ENCODE measurements around the gene EXD1. TPM values are rescaled to one million over a fixed set of nuclear protein-coding genes. Genes with fewer than 3 reads are reported as not detected.

EXD1 gene
- total and polyA plus RNA-seq, 9 of the 15 experiments (the other 6 are each of a cell fraction or from before 2014, with no cell fraction given) = not detected

DNA sequence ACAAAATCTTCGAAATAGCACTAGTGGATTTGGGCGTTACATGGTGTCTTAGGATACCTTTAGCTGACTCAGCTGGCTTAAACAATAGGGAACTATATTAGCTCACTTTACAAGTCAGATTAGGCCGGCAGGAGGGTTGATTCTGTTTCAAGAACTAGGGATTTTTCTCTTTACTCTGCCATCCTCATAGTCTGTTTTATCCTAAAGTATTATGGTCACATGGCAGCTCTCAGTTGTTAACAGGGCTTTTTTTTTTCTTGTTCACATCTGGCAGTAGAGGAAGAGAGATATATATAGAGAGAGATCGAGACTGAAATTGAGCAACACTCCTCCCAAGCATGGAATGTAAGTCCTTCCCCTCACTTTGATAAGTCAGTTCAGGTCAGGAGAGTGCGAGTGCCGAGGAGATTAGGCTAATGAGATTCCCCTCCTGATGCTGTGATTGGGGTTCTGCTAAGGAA is 33.4 kb upstream of the EXD1 start:
- H4K20me1 ChIP-seq (replicated peaks; ENCODE audit: control insufficient read depth, insufficient read depth, low read length) = no peaks in the 10 kb centered on the region
- H3K4me3 ChIP-seq = no peak overlapping the region
- H3K4me2 ChIP-seq (ENCODE audit: insufficient read depth, low read length) = no peak overlapping the region
- TF ChIP-seq ZNF316 (IDR thresholded peaks at IDR 0.05) (peak; percentile 49; the same call in 1 of the 2 replicates), MAFG (tag; conservative IDR thresholded peaks at IDR 0.05) (0 out of 2 replicates have a peak, but pooled peaks have one; percentile 8), C11orf30 (IDR thresholded peaks at IDR 0.05; ENCODE audit: low read depth) (0 out of 2 replicates have a peak, but pooled peaks have one; percentile 20)
- TF ChIP-seq, protein P1, sequence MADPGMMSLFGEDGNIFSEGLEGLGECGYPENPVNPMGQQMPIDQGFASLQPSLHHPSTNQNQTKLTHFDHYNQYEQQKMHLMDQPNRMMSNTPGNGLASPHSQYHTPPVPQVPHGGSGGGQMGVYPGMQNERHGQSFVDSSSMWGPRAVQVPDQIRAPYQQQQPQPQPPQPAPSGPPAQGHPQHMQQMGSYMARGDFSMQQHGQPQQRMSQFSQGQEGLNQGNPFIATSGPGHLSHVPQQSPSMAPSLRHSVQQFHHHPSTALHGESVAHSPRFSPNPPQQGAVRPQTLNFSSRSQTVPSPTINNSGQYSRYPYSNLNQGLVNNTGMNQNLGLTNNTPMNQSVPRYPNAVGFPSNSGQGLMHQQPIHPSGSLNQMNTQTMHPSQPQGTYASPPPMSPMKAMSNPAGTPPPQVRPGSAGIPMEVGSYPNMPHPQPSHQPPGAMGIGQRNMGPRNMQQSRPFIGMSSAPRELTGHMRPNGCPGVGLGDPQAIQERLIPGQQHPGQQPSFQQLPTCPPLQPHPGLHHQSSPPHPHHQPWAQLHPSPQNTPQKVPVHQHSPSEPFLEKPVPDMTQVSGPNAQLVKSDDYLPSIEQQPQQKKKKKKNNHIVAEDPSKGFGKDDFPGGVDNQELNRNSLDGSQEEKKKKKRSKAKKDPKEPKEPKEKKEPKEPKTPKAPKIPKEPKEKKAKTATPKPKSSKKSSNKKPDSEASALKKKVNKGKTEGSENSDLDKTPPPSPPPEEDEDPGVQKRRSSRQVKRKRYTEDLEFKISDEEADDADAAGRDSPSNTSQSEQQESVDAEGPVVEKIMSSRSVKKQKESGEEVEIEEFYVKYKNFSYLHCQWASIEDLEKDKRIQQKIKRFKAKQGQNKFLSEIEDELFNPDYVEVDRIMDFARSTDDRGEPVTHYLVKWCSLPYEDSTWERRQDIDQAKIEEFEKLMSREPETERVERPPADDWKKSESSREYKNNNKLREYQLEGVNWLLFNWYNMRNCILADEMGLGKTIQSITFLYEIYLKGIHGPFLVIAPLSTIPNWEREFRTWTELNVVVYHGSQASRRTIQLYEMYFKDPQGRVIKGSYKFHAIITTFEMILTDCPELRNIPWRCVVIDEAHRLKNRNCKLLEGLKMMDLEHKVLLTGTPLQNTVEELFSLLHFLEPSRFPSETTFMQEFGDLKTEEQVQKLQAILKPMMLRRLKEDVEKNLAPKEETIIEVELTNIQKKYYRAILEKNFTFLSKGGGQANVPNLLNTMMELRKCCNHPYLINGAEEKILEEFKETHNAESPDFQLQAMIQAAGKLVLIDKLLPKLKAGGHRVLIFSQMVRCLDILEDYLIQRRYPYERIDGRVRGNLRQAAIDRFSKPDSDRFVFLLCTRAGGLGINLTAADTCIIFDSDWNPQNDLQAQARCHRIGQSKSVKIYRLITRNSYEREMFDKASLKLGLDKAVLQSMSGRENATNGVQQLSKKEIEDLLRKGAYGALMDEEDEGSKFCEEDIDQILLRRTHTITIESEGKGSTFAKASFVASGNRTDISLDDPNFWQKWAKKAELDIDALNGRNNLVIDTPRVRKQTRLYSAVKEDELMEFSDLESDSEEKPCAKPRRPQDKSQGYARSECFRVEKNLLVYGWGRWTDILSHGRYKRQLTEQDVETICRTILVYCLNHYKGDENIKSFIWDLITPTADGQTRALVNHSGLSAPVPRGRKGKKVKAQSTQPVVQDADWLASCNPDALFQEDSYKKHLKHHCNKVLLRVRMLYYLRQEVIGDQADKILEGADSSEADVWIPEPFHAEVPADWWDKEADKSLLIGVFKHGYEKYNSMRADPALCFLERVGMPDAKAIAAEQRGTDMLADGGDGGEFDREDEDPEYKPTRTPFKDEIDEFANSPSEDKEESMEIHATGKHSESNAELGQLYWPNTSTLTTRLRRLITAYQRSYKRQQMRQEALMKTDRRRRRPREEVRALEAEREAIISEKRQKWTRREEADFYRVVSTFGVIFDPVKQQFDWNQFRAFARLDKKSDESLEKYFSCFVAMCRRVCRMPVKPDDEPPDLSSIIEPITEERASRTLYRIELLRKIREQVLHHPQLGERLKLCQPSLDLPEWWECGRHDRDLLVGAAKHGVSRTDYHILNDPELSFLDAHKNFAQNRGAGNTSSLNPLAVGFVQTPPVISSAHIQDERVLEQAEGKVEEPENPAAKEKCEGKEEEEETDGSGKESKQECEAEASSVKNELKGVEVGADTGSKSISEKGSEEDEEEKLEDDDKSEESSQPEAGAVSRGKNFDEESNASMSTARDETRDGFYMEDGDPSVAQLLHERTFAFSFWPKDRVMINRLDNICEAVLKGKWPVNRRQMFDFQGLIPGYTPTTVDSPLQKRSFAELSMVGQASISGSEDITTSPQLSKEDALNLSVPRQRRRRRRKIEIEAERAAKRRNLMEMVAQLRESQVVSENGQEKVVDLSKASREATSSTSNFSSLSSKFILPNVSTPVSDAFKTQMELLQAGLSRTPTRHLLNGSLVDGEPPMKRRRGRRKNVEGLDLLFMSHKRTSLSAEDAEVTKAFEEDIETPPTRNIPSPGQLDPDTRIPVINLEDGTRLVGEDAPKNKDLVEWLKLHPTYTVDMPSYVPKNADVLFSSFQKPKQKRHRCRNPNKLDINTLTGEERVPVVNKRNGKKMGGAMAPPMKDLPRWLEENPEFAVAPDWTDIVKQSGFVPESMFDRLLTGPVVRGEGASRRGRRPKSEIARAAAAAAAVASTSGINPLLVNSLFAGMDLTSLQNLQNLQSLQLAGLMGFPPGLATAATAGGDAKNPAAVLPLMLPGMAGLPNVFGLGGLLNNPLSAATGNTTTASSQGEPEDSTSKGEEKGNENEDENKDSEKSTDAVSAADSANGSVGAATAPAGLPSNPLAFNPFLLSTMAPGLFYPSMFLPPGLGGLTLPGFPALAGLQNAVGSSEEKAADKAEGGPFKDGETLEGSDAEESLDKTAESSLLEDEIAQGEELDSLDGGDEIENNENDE (IDR thresholded peaks at IDR 0.05; ENCODE audit: low read depth, low read length) = no peak
- H3K36me3 ChIP-seq (ENCODE audit: control insufficient read depth, insufficient read depth, low read length) = peaks cover 41% of the 10 kb centered on the region
- no peak overlapping the region for H2AFZ ChIP-seq (ENCODE audit: low read depth, low read length)
- H3K9me1 ChIP-seq (ENCODE audit: control insufficient read depth, insufficient read depth, low read length) = no peaks in the 10 kb centered on the region
- no peak for FAIRE-seq
- in situ Hi-C loops (cut with MboI) = no loop called here
- H3K9ac ChIP-seq (ENCODE audit: insufficient read depth in 1 of 2, low read depth in 2 of 2, low read length in 2 of 2) = no peak overlapping the region
- no peaks in the 10 kb centered on the region for H3K79me2 ChIP-seq (ENCODE audit: control insufficient read depth, insufficient read depth, low read length)
- 78% methylated on average over 6 of the region's 6 CpGs for WGBS (ENCODE audit: insufficient coverage, low coverage, missing lambda C conversion rate)
- ATAC-seq = no peak
- H3K27ac ChIP-seq (ENCODE audit: extremely low read depth, low read depth, low read length) = no peak overlapping the region
- H3K9me3 ChIP-seq (replicated peaks; ENCODE audit: control insufficient read depth, insufficient read depth, low read depth, low read length) = no peaks in the 10 kb centered on the region
- CTCF ChIA-PET (ENCODE audit: low intra/inter-chr PET ratio) = no interaction called here
- intact Hi-C loops (cut with micrococcal nuclease) = no loop called here
- no TSS peak for BruUV-seq (replicated peaks)
- POLR2A ChIA-PET = interaction anchor here (1.3 to 1.7 kb wide), 2 partner anchors 10 to 33 kb away, joined by 4 to 7 read pairs; partner anchors contain the start of gene CHP1
- peaks cover 4 to 10% of the 10 kb centered on the region in 2 experiments; a peak in 4 of 5 replicates for H3K4me1 ChIP-seq (replicated peaks in 1 of 2; ENCODE audit: control insufficient read depth in 2 of 2, insufficient read depth in 2 of 2, low read length in 2 of 2)
- no peak for DNase-seq (ENCODE audit: extremely low read depth in 1 of 4, low spot score in 3 of 4)
- H3K27me3 ChIP-seq (ENCODE audit: control insufficient read depth in 2 of 2, insufficient read depth in 2 of 2, low read length in 2 of 2) = no peaks in the 10 kb centered on the region

Data from K562 (cell line).